ENCODE data around the gene SUOX. TPM values are rescaled to one million over a fixed set of nuclear protein-coding genes. Genes with fewer than 3 reads are reported as not detected.

The SUOX gene
- 1 to 10 TPM; 7.8 to 9.9 TPM for total RNA-seq

- ATAC-seq (replicated peaks in 1 of 2) (peak; percentile 88 to 92), DNase-seq (peak; percentile 46 to 67)
- Mint-ChIP-seq H3K27ac (no peak within 1 kb of the TSS), H3K9me3 (no peaks in the 10 kb centered on the region), H3K4me3 (peak within 1 kb of the TSS; percentile 82 to 83), H3K27me3 (ENCODE audit: low read depth) (no peaks in the 10 kb centered on the region), H3K4me1 (ENCODE audit: low read depth) (peaks cover 23% of the 10 kb centered on the region), H3K36me3 (ENCODE audit: insufficient read depth in 2 of 2) (peaks cover under 1 to 8% of the 10 kb centered on the region in 2 donors)
These were observed at the start of gene SUOX for GRCh38 chr12:55996715-55997534. Gene SUOX, plus strand, starts transcription at chr12:55997276. Its CDS starts 4,946 bp downstream, at chr12:56002222.

GRCh38 chr12:55955344-55955743 lies 41.7 kb upstream of the SUOX start:
- H3K36me3 Mint-ChIP-seq (ENCODE audit: insufficient read depth in 2 of 2): peaks cover 13 to 18% of the 10 kb centered on the region in 2 donors
- peak in 1 of 2 donors; percentile 22 for ATAC-seq (replicated peaks in 1 of 2)
- H3K4me3 Mint-ChIP-seq: no peak overlapping the region
- no peaks in the 10 kb centered on the region for H3K9me3 Mint-ChIP-seq
- no peaks in the 10 kb centered on the region for H3K27me3 Mint-ChIP-seq (ENCODE audit: low read depth)
- DNase-seq: no peak
- no peak overlapping the region for H3K27ac Mint-ChIP-seq
- peaks cover 20% of the 10 kb centered on the region for H3K4me1 Mint-ChIP-seq (ENCODE audit: low read depth)

- Mint-ChIP-seq H3K4me1 (ENCODE audit: low read depth) (peaks cover 20% of the 10 kb centered on the region), H3K27me3 (ENCODE audit: low read depth) (no peaks in the 10 kb centered on the region), H3K4me3 (no peak overlapping the region), H3K27ac (no peak overlapping the region), H3K9me3 (no peaks in the 10 kb centered on the region), H3K36me3 (ENCODE audit: insufficient read depth in 2 of 2) (peaks cover 13 to 18% of the 10 kb centered on the region in 2 donors)
- ATAC-seq (replicated peaks in 1 of 2): peak; percentile 64 to 79
- peak; percentile 40 to 62 for DNase-seq
These were observed 41.1 kb upstream of the SUOX start for GRCh38 chr12:55955800-55956508.

GRCh38 chr12:55957106-55957859 lies 39.8 kb upstream of the SUOX start:
- peaks cover 20% of the 10 kb centered on the region for H3K4me1 Mint-ChIP-seq (ENCODE audit: low read depth)
- H3K4me3 Mint-ChIP-seq: no peak overlapping the region
- no peaks in the 10 kb centered on the region for H3K9me3 Mint-ChIP-seq
- DNase-seq (no peak), ATAC-seq (replicated peaks in 1 of 2) (no peak)
- peaks cover 5 to 8% of the 10 kb centered on the region in 2 donors for H3K36me3 Mint-ChIP-seq (ENCODE audit: insufficient read depth in 2 of 2)
- H3K27me3 Mint-ChIP-seq (ENCODE audit: low read depth): no peaks in the 10 kb centered on the region
- peak overlapping the region; percentile 7 for H3K27ac Mint-ChIP-seq

- no peaks in the 10 kb centered on the region for H3K27me3 Mint-ChIP-seq (ENCODE audit: low read depth)
- DNase-seq (no peak), ATAC-seq (replicated peaks in 1 of 2) (no peak)
- H3K27ac Mint-ChIP-seq: no peak overlapping the region
- no peaks in the 10 kb centered on the region for H3K9me3 Mint-ChIP-seq
- H3K4me3 Mint-ChIP-seq: no peak overlapping the region
- H3K4me1 Mint-ChIP-seq (ENCODE audit: low read depth): peaks cover 33% of the 10 kb centered on the region
- peaks cover 8 to 10% of the 10 kb centered on the region in 2 donors for H3K36me3 Mint-ChIP-seq (ENCODE audit: insufficient read depth in 2 of 2)
These were observed 33.3 kb upstream of the SUOX start for GRCh38 chr12:55963760-55964159.

- H3K4me1 Mint-ChIP-seq (ENCODE audit: low read depth): peaks cover 37% of the 10 kb centered on the region
- DNase-seq: no peak
- ATAC-seq (replicated peaks in 1 of 2): no peak
- peak overlapping the region; percentile 99 to 100 for H3K4me3 Mint-ChIP-seq
- no peak overlapping the region for H3K27ac Mint-ChIP-seq
- no peaks in the 10 kb centered on the region for H3K9me3 Mint-ChIP-seq
- peaks cover 9 to 11% of the 10 kb centered on the region in 2 donors for H3K36me3 Mint-ChIP-seq (ENCODE audit: insufficient read depth in 2 of 2)
- H3K27me3 Mint-ChIP-seq (ENCODE audit: low read depth): no peaks in the 10 kb centered on the region
These were observed 31.8 kb upstream of the SUOX start for GRCh38 chr12:55965240-55965639.

GRCh38 chr12:55965941-55966407 lies 31.1 kb upstream of the SUOX start, which contains the start of gene PMEL:
Gene PMEL, minus strand, starts transcription at chr12:55966042. Its CDS starts 31 bp downstream, at chr12:55966011.
- Mint-ChIP-seq H3K9me3 (no peaks in the 10 kb centered on the region), H3K27me3 (ENCODE audit: low read depth) (no peaks in the 10 kb centered on the region), H3K27ac (peak within 1 kb of the TSS; percentile 82), H3K4me1 (ENCODE audit: low read depth) (peaks cover 37% of the 10 kb centered on the region), H3K4me3 (peak within 1 kb of the TSS; percentile 99 to 100), H3K36me3 (ENCODE audit: insufficient read depth in 2 of 2) (peaks cover 11 to 12% of the 10 kb centered on the region in 2 donors)
- DNase-seq (no peak), ATAC-seq (replicated peaks in 1 of 2) (no peak)

GRCh38 chr12:55966408-55967281 lies 30.4 kb upstream of the SUOX start, which contains the start of gene CDK2:
Gene CDK2, plus strand, starts transcription at chr12:55966830. Its CDS starts 179 bp downstream, at chr12:55967009.
- no peaks in the 10 kb centered on the region for H3K27me3 Mint-ChIP-seq (ENCODE audit: low read depth)
- H3K27ac Mint-ChIP-seq: peak within 1 kb of the TSS; percentile 82
- no peaks in the 10 kb centered on the region for H3K9me3 Mint-ChIP-seq
- ATAC-seq (replicated peaks in 1 of 2) (peak; percentile 96), DNase-seq (peak; percentile 95)
- H3K4me1 Mint-ChIP-seq (ENCODE audit: low read depth): peaks cover 37% of the 10 kb centered on the region
- H3K36me3 Mint-ChIP-seq (ENCODE audit: insufficient read depth in 2 of 2): peaks cover 11 to 16% of the 10 kb centered on the region in 2 donors
- peak within 1 kb of the TSS; percentile 99 to 100 for H3K4me3 Mint-ChIP-seq

- ATAC-seq (replicated peaks in 1 of 2) (no peak), DNase-seq (no peak)
- no peaks in the 10 kb centered on the region for H3K9me3 Mint-ChIP-seq
- H3K4me3 Mint-ChIP-seq: no peak overlapping the region
- H3K27me3 Mint-ChIP-seq (ENCODE audit: low read depth): no peaks in the 10 kb centered on the region
- peaks cover 11 to 16% of the 10 kb centered on the region in 2 donors for H3K36me3 Mint-ChIP-seq (ENCODE audit: insufficient read depth in 2 of 2)
- no peak overlapping the region for H3K27ac Mint-ChIP-seq
- peaks cover 37% of the 10 kb centered on the region for H3K4me1 Mint-ChIP-seq (ENCODE audit: low read depth)
These were observed 27.7 kb upstream of the SUOX start for GRCh38 chr12:55969356-55969755.

GRCh38 chr12:55970775-55971174 lies 26.3 kb upstream of the SUOX start:
- H3K4me1 Mint-ChIP-seq (ENCODE audit: low read depth): peaks cover 31% of the 10 kb centered on the region
- ATAC-seq (replicated peaks in 1 of 2): no peak
- no peak overlapping the region for H3K4me3 Mint-ChIP-seq
- H3K27me3 Mint-ChIP-seq (ENCODE audit: low read depth): no peaks in the 10 kb centered on the region
- no peak overlapping the region for H3K27ac Mint-ChIP-seq
- DNase-seq: no peak
- peaks cover 11 to 16% of the 10 kb centered on the region in 2 donors for H3K36me3 Mint-ChIP-seq (ENCODE audit: insufficient read depth in 2 of 2)
- H3K9me3 Mint-ChIP-seq: no peaks in the 10 kb centered on the region

- DNase-seq (no peak), ATAC-seq (replicated peaks in 1 of 2) (no peak)
- no peaks in the 10 kb centered on the region for H3K9me3 Mint-ChIP-seq
- H3K27ac Mint-ChIP-seq: no peak overlapping the region
- peaks cover 25% of the 10 kb centered on the region for H3K4me1 Mint-ChIP-seq (ENCODE audit: low read depth)
- no peaks in the 10 kb centered on the region for H3K27me3 Mint-ChIP-seq (ENCODE audit: low read depth)
- H3K36me3 Mint-ChIP-seq (ENCODE audit: insufficient read depth in 2 of 2): peaks cover 10 to 16% of the 10 kb centered on the region in 2 donors
- no peak overlapping the region for H3K4me3 Mint-ChIP-seq
These were observed 25.0 kb upstream of the SUOX start for GRCh38 chr12:55972042-55972441.

- H3K4me1 Mint-ChIP-seq (ENCODE audit: low read depth): peaks cover 24% of the 10 kb centered on the region
- no peak overlapping the region for H3K4me3 Mint-ChIP-seq
- DNase-seq: no peak
- H3K27me3 Mint-ChIP-seq (ENCODE audit: low read depth): no peaks in the 10 kb centered on the region
- no peaks in the 10 kb centered on the region for H3K9me3 Mint-ChIP-seq
- no peak overlapping the region for H3K27ac Mint-ChIP-seq
- H3K36me3 Mint-ChIP-seq (ENCODE audit: insufficient read depth in 2 of 2): peaks cover 9 to 16% of the 10 kb centered on the region in 2 donors
- no peak for ATAC-seq (replicated peaks in 1 of 2)
These were observed 24.6 kb upstream of the SUOX start for GRCh38 chr12:55972456-55972855.

Data from activated T-cell treated with anti-CD3 and anti-CD28 coated beads, Interleukin-2, amount 50 U/mL, for 72 hours (primary cell).